GM21526 (cell line): ENCODE results near the gene GOSR2.
"Not testable (repeated sequence)": the region's sequence is repeated elsewhere in the genome, so short reads cannot be mapped to it uniquely, and the experiment has no call there.

Experiments
- ATAC-seq: cut with Tn5 transposase; IDR thresholded peaks from one replicate; pipeline ENCODE4 v1.9.1; 2021; ENCODE audit warnings: moderate library complexity; ENCODE audit not compliant: unreplicated experiment, low FRiP score

GOSR2 gene

GRCh38 chr17:46984892-46985291 is 61.9 kb downstream of the GOSR2 start:
- ATAC-seq: no peak

DNA sequence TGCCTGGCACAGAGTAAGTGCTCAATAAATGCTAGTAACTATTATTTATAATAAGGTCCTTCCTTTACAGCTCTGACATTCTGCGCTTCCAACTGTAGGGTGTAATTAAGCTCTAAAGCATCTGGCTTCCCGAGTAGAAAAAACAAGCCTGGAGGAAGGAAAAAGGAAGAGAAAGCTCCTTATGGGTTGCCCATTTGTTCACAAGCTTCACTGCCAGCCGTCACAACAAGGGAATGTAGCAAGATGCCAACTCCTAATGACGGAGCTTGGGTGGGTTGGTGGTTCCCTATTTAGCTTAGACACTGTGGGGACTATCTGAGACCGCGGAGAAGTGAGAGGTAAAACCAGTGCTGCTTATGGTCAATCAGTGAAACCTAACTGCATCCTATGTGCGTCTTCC is 63.4 kb downstream of the GOSR2 start:
- ATAC-seq: no peak

DNA sequence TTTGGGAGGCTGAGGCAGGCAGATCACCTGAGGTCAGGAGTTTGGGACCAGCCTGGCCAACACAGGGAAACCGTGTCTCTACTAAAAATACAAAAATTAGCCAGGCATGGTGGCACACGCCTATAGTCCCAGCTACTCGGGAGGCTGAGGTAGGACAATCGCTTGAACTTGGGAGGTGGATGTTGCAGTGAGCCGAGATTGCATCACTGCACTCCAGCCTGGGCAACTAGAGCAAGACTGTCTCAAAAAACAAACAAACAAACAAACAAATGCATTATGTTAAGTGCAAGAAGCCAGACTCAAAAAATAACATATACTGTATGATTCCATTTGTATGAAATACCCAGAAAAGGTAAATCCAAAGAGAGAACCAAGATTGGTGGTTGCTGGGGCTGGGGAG is 65.0 kb downstream of the GOSR2 start:
- not testable (repeated sequence) for ATAC-seq

- no peak for ATAC-seq
These were observed 66.9 kb downstream of the GOSR2 start for GRCh38 chr17:46989637-46990431.

GRCh38 chr17:46991617-46992016 is 68.7 kb downstream of the GOSR2 start:
- no peak for ATAC-seq
